KOPT-K1 (cell line): ENCODE measurements around the gene PLCH1.

Source experiments
- H3K27ac ChIP-seq: fragments of 200-600 bp; sonication (generic); 2 replicates; pipeline ENCODE4 v1.5.1; 2016; ENCODE audit warnings: antibody characterized with exemption, mild to moderate bottlenecking, low read depth, low read length; ENCODE audit not compliant: poor library complexity, severe bottlenecking
- H3K36me3 ChIP-seq: fragments of 200-600 bp; sonication (generic); 2 replicates; pipeline ENCODE4 v1.5.1; 2017; ENCODE audit warnings: antibody characterized with exemption, mild to moderate bottlenecking, low read length, moderate library complexity; ENCODE audit not compliant: insufficient read depth
- H3K9me3 ChIP-seq: fragments of 200-600 bp; sonication (generic); 2 replicates; pipeline ENCODE4 v1.5.1; 2017; ENCODE audit warnings: antibody characterized with exemption, low read length, mild to moderate bottlenecking; ENCODE audit not compliant: insufficient read depth, poor library complexity, severe bottlenecking

Gene PLCH1

DNA sequence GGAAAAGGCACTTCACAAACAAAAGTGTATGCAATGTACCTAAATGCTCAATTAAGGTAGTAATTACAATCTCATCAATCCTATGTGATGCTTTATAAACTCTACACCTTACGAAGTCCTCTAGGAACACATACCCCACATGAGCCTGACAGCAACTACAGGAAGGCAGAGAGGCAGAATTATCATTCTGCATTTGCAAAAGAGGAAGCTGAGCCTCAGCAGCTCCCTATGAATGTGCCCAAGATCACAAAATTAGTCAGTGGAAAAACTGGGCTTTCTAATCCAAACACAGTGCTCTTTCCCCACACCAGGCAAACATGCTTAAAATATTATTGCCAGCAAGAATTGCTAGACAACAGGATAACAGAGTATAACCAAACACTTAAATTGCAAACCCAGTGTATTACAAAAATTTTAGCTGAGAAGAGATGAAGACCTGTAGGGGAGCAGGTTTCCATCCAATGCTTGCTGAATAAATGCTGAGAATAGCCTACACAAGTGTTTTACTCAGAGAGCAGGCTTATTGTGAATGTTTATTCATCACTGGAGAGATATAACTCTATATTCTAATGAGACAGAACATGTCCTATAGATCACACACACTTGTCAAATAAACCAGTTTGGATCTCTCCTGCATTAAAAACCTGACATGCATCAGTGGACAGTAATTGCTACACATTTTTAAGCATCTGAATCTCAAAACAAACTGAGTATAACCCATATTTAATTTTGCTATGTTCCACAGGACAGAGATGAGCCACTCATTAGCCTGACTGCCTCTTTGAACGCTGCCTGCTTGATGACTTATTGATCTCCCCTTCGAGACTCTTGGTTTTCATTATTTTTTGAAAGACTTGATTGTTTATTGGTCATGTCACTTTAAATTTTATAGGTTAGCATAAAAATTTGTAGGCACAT, 62.2 kb downstream of the PLCH1 start:
- Histone ChIP-seq H3K9me3 (no peaks in the 10 kb centered on the region), H3K27ac (no peak overlapping the region), H3K36me3 (no peaks in the 10 kb centered on the region)

DNA sequence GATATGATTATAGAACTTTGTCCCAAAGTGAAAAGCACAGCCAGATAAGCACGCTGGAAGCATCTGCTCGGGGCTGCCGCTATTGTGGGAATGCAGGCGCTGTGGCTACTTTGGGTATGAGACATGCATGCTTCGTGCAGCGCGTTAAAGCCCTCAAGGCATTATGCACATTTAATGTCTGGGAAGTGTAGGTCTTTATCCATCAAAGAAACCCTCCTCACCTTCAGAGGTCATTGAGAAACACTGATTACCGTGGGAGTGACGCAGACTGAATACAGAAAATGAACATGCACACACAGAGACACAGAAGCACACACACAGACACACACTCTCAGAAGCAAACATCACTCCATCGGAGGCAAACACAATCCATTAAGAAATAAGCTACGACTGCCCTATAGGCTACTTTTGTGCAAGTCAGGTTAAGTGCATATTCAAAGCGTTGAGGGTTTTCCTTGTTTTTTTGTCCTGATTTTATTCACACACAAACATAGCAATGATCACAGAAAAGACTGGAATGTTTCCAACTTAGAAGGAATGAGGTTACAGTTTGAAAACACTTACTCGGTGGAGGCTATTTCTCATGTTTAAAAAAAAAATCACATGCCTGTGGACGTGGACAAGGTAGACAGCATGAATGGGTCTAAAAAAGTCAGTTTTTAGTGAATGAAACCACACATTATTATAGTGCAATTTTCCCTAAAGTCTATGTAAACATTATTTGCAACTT, 68.5 kb downstream of the PLCH1 start:
- H3K27ac ChIP-seq = no peak overlapping the region
- H3K9me3 ChIP-seq = no peaks in the 10 kb centered on the region
- H3K36me3 ChIP-seq = no peaks in the 10 kb centered on the region

DNA sequence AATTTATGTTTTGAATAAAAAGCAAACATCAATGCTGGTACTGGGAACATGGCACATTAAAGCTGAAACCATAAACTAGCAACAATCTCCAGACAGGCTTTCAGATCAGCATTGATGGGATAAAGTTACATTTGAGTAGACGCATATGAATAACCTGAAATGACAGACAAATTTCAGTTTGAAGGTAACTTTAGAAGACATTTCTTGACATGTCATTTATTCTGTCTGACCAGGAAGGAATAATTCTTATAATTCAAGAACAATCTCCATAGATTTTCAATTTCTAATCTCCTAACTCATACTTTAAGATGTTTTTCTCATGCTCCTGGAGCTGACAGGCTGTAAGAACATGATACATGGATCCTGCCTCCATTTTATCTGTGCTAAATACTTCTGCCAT, 69.8 kb downstream of the PLCH1 start:
- H3K36me3 ChIP-seq = no peaks in the 10 kb centered on the region
- no peaks in the 10 kb centered on the region for H3K9me3 ChIP-seq
- H3K27ac ChIP-seq = no peak overlapping the region

DNA sequence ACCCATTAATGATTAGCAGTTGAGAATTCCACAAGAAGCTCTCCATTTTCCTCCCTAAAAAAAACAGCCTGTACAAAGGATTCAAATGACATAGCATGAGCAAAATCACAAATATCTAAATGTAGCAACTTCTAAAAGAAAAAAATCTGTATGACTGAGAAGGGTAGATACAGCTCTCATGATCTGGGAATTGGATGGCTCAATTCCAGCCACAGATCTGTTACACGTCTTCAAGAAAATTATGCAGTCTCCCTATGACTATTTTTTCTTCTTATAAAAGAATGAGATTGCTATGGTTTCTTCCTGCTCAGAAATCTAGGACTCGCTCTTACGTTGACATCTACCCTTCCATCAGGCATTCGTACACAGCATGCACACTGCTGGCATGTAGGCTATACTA, 71.5 kb downstream of the PLCH1 start:
- Histone ChIP-seq H3K36me3 (no peaks in the 10 kb centered on the region), H3K9me3 (no peaks in the 10 kb centered on the region), H3K27ac (no peak overlapping the region)

DNA sequence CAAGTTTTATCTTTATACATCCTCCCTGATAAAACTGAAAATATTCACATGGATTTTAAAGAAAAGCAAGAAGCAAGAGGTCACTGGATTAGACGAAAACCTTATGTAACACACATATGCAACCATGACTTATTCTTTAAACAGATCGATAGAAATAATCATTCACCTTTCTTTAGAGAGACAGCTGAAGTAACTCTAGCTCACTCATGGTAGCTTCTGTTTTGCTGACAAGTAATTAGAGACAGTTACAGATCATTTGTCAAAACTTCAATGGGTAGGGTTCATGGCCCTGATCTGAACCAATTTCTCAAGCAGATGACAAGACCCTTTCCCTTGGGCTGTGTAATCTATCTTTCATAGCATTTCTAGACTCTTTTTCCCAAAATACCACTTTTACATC, 74.5 kb downstream of the PLCH1 start:
- H3K9me3 ChIP-seq = no peaks in the 10 kb centered on the region
- H3K36me3 ChIP-seq = no peaks in the 10 kb centered on the region
- H3K27ac ChIP-seq = no peak overlapping the region

DNA sequence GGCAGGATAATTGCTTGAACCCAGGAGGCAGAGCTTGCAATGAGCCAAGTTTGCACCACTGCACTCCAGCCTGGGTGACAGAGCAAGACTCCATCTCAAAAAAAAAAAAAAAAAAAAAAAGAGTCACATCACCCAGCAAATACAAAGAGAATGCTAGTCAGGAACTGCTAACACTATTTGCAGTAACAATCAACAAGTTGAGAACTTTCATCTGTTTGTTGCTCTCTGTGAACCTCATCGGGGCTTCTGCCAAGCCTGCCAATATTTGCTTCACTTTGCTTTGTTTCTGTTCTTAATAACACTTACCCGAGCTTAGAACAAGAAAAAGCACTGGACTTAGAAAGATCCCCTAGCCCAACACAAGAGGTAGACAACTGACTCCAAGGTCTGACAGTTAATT, 76.9 kb downstream of the PLCH1 start:
- no peaks in the 10 kb centered on the region for H3K9me3 ChIP-seq
- H3K36me3 ChIP-seq = no peaks in the 10 kb centered on the region
- no peak overlapping the region for H3K27ac ChIP-seq

DNA sequence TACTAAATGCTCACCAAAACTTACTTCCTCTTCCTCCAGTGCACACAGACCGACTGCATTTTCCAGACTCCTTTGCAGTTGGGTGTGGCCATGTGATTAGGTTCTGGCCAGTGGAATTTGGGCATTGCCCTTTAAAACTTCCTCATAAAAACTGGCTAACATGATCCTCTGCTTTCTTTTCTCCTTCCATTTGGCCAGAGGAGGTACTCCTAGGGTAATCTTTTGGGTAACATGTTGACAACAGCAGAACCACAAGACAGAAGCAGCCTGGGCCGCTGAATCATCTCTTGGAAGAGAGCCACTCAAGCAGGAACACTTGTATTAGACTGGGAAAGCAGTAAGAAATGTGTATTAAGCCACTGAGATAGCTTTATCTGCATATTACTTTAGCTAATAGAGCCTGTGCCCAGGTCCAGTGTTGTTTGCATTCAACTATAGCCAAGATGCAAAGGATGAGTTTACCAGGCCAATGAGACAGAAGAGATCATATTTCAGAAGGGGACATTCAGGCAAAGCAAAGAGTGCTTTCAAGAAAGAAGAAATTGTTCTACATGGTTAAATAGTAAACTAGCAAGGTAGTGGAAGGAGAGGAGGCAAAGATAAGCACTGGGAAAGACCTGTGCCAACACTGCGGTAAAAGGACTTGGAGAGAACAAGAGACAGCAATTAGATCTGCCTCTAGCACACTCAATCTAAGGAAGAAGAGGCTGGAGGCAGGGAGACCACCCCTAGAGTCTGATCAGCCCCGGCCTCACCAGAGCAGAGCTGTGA, 79.8 kb downstream of the PLCH1 start:
- Histone ChIP-seq H3K9me3 (no peaks in the 10 kb centered on the region), H3K27ac (no peak overlapping the region)

DNA sequence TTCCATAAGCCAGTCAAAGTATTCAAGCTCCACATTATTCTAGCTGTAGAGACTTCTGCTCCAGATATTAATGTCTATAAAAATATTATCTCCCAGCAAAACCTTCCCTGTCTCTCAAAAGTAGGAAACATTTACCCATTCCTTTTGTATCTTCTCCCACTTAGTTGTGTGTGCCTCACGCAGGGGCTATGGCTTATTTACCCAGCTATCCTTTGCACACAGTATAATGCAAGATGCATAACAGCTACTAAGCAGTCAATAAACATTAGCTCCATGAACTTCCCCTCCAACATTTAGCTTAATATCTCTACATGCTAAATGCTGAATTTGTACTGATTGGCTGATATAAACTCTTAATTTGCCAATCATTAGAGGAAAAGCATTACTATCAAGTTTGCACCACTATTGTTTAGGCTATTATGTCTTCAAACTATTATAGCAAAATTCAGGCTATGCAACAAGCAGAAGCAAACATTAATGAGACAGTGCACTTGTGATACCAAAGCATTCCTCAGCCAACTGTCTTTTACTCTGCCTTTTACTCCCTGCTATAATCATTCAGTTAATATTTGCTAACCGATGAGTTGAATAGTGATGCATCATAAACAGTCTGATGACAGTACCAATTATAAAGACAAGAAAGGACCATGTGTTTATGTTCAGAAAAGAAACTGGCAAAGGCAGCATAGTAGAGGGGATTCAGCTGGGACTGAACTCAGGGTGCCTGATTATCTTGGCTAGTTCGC, 81.2 kb downstream of the PLCH1 start:
- Histone ChIP-seq H3K27ac (no peak overlapping the region), H3K36me3 (no peaks in the 10 kb centered on the region), H3K9me3 (no peaks in the 10 kb centered on the region)

More for the DNA sequence above, 79.8 kb downstream of the PLCH1 start:
- H3K36me3 ChIP-seq = no peaks in the 10 kb centered on the region

DNA sequence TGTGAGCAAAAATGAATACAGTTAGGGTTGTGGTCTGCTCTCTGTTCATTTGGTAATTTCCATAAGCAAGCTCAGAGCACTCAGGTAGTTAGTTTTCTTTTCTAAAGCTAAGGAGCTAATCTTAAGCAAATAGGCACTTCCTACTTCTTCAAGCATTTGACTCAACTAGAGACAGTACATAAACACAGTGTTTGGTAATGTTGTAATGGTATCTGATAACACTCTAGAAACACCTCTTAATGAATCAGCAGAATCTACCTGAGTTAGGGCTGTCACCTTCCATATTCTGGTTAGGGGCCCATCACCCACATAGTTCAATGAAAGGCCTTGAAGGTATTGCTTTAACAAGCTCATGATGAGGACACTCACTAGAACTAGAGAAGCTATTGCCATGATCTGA, 83.1 kb downstream of the PLCH1 start:
- Histone ChIP-seq H3K27ac (no peak overlapping the region), H3K36me3 (no peaks in the 10 kb centered on the region), H3K9me3 (no peaks in the 10 kb centered on the region)

DNA sequence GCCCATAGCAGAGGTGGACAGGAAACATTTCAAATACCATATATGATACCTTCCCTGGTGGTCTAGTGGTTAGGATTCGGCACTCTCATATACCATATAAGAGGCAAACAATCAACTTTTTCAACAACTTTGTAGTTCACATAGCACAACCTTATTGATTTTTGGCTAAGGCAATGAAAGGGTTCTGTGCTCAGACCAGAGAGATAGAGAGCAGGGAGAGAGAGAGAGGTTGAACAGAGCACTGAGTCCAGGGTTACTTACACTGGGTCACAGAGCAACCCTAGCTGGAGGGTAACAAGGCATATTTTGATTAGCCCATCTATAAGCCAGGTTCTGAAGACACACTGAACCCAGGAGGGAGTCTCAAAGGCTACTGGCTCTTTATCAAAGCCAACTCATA, 83.8 kb downstream of the PLCH1 start:
- Histone ChIP-seq H3K9me3 (no peaks in the 10 kb centered on the region), H3K36me3 (no peaks in the 10 kb centered on the region), H3K27ac (no peak overlapping the region)

DNA sequence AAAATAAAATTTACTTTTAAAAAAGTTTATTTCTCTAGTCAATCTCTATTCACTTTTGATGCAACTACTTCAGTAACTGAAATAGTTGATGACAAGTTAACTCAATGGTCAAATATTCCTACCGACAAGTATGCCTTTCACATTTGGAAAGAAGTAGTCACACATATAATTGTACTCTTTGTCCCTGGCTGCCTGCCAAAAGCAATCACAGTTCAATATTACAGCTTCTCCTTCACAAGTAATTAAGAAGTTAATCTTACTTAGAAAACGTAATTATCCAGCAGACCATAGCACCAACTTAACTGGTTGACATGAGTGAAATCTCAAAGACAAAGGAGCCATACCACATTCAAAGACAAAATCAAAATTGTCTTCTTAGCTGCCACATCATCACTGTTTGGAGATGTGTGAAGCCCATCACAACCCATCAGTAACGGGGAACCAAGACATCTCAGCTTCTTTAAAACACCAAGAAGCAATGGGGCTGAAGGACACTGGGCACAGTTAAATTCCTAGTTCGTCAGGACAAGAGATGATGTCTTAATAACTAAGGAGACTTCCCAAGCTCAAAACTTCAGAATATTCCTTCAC, 86.1 kb downstream of the PLCH1 start:
- Histone ChIP-seq H3K9me3 (no peaks in the 10 kb centered on the region), H3K27ac (no peak overlapping the region), H3K36me3 (no peaks in the 10 kb centered on the region)

DNA sequence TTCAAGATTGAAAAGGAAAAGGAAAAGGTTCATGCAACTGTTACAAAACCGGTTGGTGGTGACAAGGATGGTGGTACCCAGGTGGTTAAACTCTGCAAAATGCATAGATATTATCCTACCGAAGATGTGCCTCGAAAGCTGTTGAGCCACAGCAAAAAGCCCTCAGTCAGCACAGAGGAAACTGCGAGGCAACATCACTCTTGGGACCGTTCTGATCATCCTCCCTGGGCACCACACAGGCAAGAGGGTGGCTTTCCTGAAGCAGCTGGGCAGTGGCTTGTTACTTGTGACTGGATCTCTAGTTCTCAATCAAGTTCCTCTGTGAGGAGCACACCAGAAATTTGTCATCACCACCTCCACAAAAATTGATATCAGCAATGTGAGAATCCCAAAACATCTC, 86.9 kb downstream of the PLCH1 start:
- H3K9me3 ChIP-seq = no peaks in the 10 kb centered on the region
- no peak overlapping the region for H3K27ac ChIP-seq
- no peaks in the 10 kb centered on the region for H3K36me3 ChIP-seq

DNA sequence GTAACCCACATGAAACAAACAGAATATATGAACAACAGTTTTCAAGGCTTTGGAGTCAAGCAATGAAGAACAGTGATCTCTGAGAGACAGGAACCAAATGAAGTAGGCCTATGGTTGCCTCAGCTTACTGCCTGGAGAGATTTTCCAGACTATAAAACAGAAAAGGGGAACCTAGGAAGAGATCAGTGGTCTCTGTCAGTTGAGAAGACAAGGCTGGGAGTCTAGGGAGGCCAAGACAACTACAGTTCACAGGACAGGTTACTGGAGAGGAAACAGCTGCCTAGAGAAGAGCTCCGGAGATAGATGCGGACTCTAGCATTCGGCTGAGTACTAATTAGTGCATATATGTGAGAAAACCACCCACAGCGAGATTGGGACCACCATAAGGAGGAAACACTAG, 87.7 kb downstream of the PLCH1 start:
- Histone ChIP-seq H3K27ac (no peak overlapping the region), H3K9me3 (no peaks in the 10 kb centered on the region), H3K36me3 (no peaks in the 10 kb centered on the region)

DNA sequence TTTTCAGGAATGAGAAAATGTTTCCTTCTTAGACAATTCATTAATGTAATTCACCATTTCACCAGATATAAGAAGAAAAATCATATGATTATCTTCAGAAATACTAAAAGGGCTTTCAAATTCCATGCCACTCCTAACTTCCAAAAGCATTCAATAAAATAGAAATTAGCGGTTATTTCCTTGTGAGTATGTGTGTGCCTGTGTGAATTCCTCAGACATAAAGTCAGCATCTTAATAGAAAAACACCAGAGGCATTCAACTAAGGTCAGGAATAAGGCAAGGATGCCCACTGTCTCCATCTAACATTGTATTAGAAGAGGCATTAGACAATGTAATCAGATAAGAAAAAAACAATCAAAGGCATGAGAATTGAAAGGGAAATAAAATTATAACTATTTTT, 88.4 kb downstream of the PLCH1 start:
- Histone ChIP-seq H3K9me3 (no peaks in the 10 kb centered on the region), H3K27ac (no peak overlapping the region), H3K36me3 (no peaks in the 10 kb centered on the region)
